Fibroblast of gingiva (primary cell): ENCODE measurements around the gene NAV2.

ENCODE experiments used
- DNase-seq: peaks from one replicate; pipeline ENCODE4 v3.0.0-alpha.2; 2011; ENCODE audit warnings: low read depth

NAV2 gene

DNA sequence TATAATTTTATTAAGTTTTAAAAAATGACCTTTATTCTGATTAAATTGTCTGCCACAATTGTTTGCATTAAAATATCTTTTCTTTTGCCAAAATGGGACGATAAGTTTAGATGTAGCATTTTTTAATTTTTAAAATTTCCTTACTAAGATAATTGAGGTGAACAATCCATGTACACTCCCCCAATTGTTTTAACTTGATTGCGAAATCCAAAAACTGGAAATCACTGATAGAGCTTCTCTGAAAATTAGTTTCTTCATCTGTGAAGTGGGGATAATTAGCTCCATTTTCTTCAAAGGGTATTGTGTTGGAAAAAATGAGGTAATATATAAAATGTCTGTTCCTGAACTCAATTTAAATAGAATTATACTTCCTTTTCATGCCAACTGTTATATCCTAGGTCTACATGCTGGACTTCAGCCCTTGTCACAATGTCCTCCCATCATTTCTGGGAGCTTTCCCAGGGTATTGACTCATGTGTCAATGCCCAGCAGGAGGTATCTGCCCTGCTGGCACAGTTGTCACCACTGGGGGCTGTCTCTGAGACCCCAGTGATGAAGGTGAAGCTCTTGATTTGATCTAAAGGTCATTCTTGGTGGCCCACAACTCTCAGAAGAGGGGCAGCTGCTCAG lies 28.7 kb upstream of the NAV2 start:
- no peak for DNase-seq

- DNase-seq = no peak
These were observed 26.4 kb upstream of the NAV2 start for GRCh38 chr11:19686234-19686633.

DNA sequence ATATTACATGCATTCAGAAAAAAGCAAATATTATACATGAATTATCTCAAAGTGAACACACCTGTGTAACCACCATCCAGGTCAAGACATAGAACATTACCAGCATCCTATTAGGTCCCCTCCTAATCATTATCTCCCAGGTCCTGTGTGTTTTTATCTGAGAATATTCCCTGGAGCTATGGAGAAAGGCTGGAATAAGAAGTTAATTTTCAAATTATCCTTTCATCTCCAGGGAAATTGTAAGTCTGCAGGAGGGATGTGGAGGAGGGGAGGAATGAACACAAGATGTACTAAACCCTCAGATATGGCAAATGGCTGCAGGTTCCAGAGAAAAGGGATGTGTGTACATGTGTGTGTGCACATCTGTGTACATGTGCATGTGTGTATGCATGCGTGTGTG lies 25.2 kb upstream of the NAV2 start:
- DNase-seq = no peak

- DNase-seq = no peak
These were observed 23.2 kb upstream of the NAV2 start for GRCh38 chr11:19689281-19690000.

GRCh38 chr11:19690885-19691284 lies 21.8 kb upstream of the NAV2 start:
- no peak for DNase-seq

DNA sequence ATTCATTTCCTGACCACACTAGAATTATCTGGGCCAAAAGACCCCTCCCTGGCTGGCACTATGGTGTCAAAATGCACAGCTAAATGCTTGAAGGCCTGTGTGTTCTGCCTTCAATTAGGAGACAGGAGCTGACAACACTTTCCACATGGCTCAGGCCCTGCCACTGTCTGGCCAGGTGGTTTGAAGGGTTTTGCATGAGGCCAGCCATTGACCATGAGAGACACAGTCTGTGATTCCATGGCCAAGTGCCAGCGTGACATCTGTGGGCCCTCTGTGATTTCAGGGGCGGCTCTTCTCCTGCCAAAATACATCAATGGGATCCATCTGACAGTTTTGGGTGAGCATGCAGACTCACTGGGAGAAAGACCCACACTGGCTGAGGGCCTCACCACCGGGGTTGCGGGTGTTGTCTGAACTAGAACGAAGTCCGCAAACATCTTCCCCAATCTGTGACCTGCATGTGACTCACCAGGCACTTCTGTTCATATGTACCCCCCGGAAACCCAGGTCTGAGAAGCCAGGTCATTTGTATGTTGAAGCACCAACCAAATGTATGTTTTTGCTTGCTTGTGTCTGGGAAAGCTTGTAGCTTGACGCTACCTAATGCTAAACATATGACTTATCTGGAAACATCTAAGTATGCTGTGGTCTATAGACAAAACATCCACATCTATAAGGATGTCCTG lies 20.7 kb upstream of the NAV2 start:
- DNase-seq = no peak

DNA sequence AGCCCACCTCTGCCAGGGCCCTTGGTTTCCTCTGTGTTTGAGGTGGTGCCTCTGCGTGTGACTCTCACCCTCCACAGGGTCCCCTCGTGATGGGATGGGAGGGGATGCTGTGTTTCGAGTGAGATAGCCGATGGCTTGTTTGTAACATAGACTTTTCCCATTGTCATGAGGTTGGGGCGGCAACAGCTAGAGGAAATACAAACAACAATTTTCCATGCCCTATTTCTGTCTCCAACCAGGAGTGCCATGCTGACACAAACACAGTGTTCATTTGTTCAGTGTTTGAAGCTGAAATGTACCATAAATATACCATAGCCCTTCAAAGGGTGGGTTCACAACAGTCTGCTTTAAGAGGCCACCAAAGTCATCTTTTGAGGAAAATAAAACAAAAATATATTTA lies 19.5 kb upstream of the NAV2 start:
- DNase-seq = no peak

GRCh38 chr11:19694796-19695345 lies 17.8 kb upstream of the NAV2 start:
- no peak for DNase-seq

DNA sequence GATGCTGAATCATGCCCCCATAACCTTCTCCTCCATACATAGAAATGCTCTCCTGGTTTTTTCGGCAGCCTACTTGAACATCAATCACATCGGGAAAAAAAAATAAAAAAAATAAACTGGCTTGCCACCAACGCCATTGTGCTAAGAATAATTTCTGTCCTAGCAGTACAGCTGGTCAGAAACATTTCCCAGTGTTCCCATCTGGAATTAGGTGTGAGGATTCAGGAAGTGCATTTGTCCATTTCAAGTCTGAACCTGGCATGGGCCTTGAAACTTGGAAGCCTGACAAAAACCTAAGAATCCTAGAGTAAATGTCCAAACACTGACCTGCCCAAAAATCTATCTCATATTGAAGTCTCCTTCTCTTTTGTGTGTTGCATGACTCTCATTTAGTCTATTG lies 16.6 kb upstream of the NAV2 start:
- no peak for DNase-seq

GRCh38 chr11:19696904-19697303 lies 15.7 kb upstream of the NAV2 start:
- no peak for DNase-seq

- DNase-seq = no peak
These were observed 14.9 kb upstream of the NAV2 start for GRCh38 chr11:19697721-19698121.

GRCh38 chr11:19698493-19699292 lies 13.9 kb upstream of the NAV2 start:
- DNase-seq = peak; percentile 80

- no peak for DNase-seq
These were observed 11.2 kb upstream of the NAV2 start for GRCh38 chr11:19701421-19701820.

DNA sequence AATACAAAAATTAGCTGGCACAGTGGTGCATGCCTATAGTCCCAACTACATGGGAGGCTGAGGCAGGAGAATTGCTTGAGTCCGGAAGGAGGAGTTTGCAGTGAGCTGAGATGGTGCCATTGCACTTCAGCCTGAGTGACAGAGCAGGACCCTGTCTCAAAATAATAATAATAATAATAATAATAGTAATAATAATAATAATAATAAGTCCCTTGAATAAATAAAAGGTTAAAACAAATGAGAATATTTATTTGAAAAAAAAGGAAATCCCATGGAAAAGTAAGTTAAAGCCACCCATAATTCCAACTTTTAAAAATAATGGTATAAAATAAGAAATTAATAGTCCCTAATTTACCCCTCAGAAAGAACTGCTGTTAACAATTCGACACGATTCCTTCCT lies 10.0 kb upstream of the NAV2 start:
- no peak for DNase-seq

DNA sequence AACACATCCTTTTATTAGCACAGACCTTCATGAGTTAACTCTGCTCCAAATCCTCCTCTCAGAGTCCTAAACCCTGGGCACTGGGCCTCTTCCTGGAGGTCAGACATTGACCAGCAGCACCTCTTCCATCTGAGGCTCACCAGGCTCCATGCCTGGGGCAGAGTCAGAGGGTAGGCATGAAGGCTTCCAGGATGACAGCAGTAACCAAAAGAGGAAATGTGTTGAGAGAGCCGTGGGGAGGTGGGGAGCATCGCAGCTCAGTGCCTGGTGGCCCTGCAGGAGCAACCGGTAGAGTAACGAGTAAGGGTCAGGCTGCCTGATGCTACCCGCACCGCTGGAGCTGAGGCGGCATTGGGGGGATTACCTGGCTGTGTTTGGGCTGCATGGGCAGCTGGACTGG lies 9.4 kb upstream of the NAV2 start:
- DNase-seq = no peak

DNA sequence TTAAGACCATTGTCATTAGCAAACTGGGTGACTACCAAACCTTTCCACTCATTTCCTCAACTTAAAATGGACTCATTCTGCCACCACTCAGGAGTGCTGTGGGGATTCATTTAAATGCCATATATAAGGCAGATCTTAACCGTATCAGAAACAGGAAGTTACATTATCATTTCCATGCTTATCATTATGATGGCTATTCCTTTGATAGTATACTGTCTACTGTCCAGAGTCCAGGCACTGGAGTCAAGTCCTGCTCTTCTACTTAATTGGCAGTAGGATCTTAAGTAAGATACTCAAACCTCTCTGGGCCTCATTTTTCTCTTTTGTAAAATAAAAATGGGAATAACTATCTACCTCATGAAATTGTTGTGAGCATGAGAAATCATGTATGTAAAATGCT lies 8.4 kb upstream of the NAV2 start:
- no peak for DNase-seq

DNA sequence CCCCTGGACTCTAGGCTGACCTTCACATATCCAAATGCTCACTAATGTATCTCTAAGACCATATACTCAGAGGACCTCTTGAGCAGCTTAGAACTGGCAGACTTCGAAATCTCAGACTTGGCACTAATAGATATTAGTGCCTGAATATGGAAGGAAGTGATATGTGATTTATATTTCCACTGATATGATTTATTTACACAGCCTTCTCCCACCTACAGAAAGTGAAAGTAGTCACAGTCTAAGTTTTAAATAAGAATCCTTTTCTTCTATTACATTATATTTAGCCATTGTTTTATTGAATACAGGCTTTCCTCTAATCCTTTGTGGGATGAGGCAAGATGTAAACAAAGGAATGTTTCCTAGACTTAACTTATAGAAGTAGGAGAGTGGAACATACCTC lies 6.7 kb upstream of the NAV2 start:
- no peak for DNase-seq

DNA sequence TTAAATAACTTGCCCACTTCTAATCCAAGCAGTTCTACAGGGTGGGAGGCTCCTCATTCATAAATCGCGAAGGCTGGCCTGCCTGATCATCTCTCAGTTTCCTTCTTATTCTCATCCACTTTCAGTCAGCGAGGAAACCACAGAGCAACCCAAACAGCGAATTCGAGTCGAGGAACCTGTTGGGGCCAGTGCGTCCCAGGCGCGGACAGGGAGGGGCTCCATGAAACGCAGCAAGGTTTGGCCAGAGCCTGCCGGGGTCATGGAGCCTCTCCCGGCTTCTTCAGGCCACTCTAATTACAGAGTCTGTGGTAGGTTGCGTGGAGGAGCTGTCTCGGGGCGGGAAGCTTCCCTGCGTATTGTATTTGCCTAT lies 741 bp upstream of the NAV2 start:
- DNase-seq = no peak

DNA sequence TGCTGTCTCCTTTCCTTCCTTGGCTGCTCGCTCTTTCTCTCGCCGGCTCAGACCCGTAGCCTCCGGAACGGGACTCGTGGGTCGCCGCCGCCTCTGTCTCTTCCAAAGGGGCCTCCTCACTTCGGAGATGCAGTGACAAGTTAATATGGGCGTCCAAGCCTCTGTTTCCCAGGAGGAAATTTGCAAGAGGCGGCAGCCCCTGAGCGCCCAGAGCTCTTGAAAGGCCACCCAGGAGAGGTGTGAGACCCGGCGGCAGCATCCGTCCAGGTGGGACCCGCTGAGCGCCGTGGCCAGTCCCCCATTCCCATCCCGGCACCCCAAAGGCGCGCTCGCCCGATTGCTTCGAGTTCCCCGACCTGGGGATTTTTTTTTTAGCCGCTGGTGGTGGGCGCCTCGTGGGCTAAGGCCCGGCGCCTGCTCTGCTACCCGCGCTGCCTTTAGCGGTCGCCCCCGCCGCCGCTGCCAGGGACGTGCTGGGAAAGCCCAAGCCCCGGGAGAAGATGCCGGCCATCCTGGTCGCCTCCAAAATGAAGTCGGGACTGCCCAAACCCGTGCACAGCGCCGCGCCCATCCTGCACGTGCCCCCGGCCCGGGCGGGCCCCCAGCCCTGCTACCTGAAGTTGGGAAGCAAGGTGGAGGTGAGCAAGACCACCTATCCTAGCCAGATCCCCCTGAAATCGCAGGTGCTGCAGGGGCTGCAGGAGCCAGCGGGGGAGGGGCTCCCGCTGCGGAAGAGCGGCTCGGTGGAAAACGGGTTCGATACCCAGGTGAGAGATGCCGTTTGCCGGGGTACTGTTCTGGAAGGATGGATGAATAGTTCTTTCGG lies 772 bp downstream of the NAV2 start:
- DNase-seq = no peak

GRCh38 chr11:19714022-19714386 lies 1.4 kb downstream of the NAV2 start:
- DNase-seq = no peak
